Liver (tissue), 9 donors: ENCODE measurements around the gene PIR. TPM values are rescaled to one million over a fixed set of nuclear protein-coding genes. Genes with fewer than 3 reads are reported as not detected.

ENCODE experiments used
- DNase-seq: peaks from one replicate; pipeline ENCODE4 v3.0.0-alpha.2; 2017; ENCODE audit warnings: low spot score
- H3K27ac ChIP-seq, 2 donors: one replicate each; pipeline ENCODE4 v1.7.0; 2013; ENCODE audit warnings: inconsistent platforms in 2 of 2, low read length in 2 of 2, control low read depth in 1 of 2, low read depth in 1 of 2, mild to moderate bottlenecking in 1 of 2
- H3K27me3 ChIP-seq, 4 donors: one replicate each; pipeline versions ENCODE4 v1.6.1 to v1.7.0; 2013; ENCODE audit warnings: low read length in 3 of 4, inconsistent platforms in 1 of 4, mild to moderate bottlenecking in 1 of 4, moderate library complexity in 1 of 4; ENCODE audit not compliant: control insufficient read depth in 4 of 4, insufficient read depth in 4 of 4
- H3K36me3 ChIP-seq, 4 donors: one replicate each; pipeline versions ENCODE4 v1.6.1 to v1.7.0; 2013; ENCODE audit warnings: low read length in 3 of 4, mild to moderate bottlenecking in 3 of 4, low read depth in 1 of 4, moderate library complexity in 1 of 4; ENCODE audit not compliant: control insufficient read depth in 4 of 4, insufficient read depth in 3 of 4
- H3K4me1 ChIP-seq, 4 donors: one replicate each; pipeline versions ENCODE4 v1.6.1 to v1.7.0; 2013; ENCODE audit warnings: low read length in 3 of 4, mild to moderate bottlenecking in 3 of 4, moderate library complexity in 1 of 4; ENCODE audit not compliant: control insufficient read depth in 4 of 4, insufficient read depth in 4 of 4
- H3K4me3 ChIP-seq, 3 donors: one replicate each; pipeline versions ENCODE4 v1.6.1 to v1.7.0; 2013; ENCODE audit warnings: low read length in 3 of 3, control low read depth in 1 of 3, low read depth in 1 of 3, mild to moderate bottlenecking in 1 of 3
- H3K9ac ChIP-seq, 2 donors: one replicate each; pipeline ENCODE4 v1.7.0; 2013; ENCODE audit warnings: low read length in 2 of 2, mild to moderate bottlenecking in 2 of 2, moderate library complexity in 2 of 2, control low read depth in 1 of 2, low read depth in 1 of 2
- H3K9me3 ChIP-seq, 4 donors: one replicate each; pipeline versions ENCODE4 v1.6.1 to v1.7.0; 2013; ENCODE audit warnings: low read length in 3 of 4; ENCODE audit not compliant: control insufficient read depth in 4 of 4
- ATF3 ChIP-seq: IDR thresholded peaks from 2 replicates; pipeline ENCODE4 v1.6.1; 2016; ENCODE audit warnings: antibody characterized with exemption
- CTCF ChIP-seq: fragments of 150-350 bp; IDR thresholded peaks from 2 replicates; pipeline ENCODE4 v1.5.1; 2017; ENCODE audit warnings: improper control_type of control experiment, low read depth, low read length; ENCODE audit not compliant: missing input control
- EGR1 ChIP-seq, 2 donors: IDR thresholded peaks; 2 replicates each; pipeline ENCODE4 v1.6.1; 2016 to 2018; ENCODE audit warnings: antibody characterized with exemption in 2 of 2, low read depth in 2 of 2
- FOXA1 ChIP-seq: IDR thresholded peaks from 2 replicates; pipeline ENCODE4 v1.6.1; 2016; ENCODE audit warnings: antibody characterized with exemption
- FOXA2 ChIP-seq: IDR thresholded peaks from 2 replicates; pipeline ENCODE4 v1.6.1; 2016; ENCODE audit warnings: antibody characterized with exemption
- GABPA ChIP-seq, 2 donors: IDR thresholded peaks in 1 of 2; conservative IDR thresholded peaks in 1 of 2; 2 replicates each; pipeline ENCODE4 v1.6.1; 2016; ENCODE audit warnings: antibody characterized with exemption in 2 of 2, mild to moderate bottlenecking in 1 of 2, moderate library complexity in 1 of 2
- HNF4G ChIP-seq: IDR thresholded peaks from 2 replicates; pipeline ENCODE4 v1.6.1; 2016; ENCODE audit warnings: antibody characterized with exemption
- JUND ChIP-seq, 2 donors: IDR thresholded peaks; 2 replicates each; pipeline ENCODE4 v1.6.1; 2016; ENCODE audit warnings: antibody characterized with exemption in 2 of 2
- NR2F2 ChIP-seq: IDR thresholded peaks from 2 replicates; pipeline ENCODE4 v1.6.1; 2016; ENCODE audit warnings: antibody characterized with exemption
- RXRA ChIP-seq, 2 donors: IDR thresholded peaks; 2 replicates each; pipeline ENCODE4 v1.6.1; 2017 to 2018; ENCODE audit warnings: antibody characterized with exemption in 2 of 2, mild to moderate bottlenecking in 1 of 2
- SP1 ChIP-seq: IDR thresholded peaks from 2 replicates; pipeline ENCODE4 v1.6.1; 2018; ENCODE audit warnings: antibody characterized with exemption, mild to moderate bottlenecking
- TAF1 ChIP-seq: conservative IDR thresholded peaks from 2 replicates; pipeline ENCODE4 v1.6.1; 2016; ENCODE audit warnings: antibody characterized with exemption, mild to moderate bottlenecking
- YY1 ChIP-seq: IDR thresholded peaks from 2 replicates; pipeline ENCODE4 v1.6.1; 2016; ENCODE audit warnings: antibody characterized with exemption, mild to moderate bottlenecking
- ZBTB33 ChIP-seq: IDR thresholded peaks from 2 replicates; pipeline ENCODE4 v1.6.1; 2016; ENCODE audit warnings: antibody characterized with exemption
- WGBS: extraction: QIAGEN DNeasy Blood & Tissue Kit; methylation state at CpG from one replicate; pipeline ENCODE4 v1.1.7; 2013; 5-methylcytosine and 5-hydroxymethylcytosine counted together
- polyA plus RNA-seq, 2 donors: library from polyadenylated mRNA; stranded (reverse) in 1 of 2; unstranded in 1 of 2; fragments of 200-250 nt in 1 of 2; fragments of >200 nt in 1 of 2; fragmentation: Nextera tagmentation in 1 of 2; extraction: Ambion mirVana in 1 of 2; gene quantifications; one replicate each; pipeline versions ENCODE4 v1.2.1 to v1.2.3, GENCODE V29; 2013 to 2015
- total RNA-seq, 2 donors: library from RNA; depleted of rRNA; stranded (reverse); fragments of >200 nt; gene quantifications; one replicate each; pipeline ENCODE4 v1.2.3, GENCODE V29; 2014
- TF ChIP-seq, protein P1 (sequence below): IDR thresholded peaks from 2 replicates; pipeline ENCODE4 v1.6.1; 2016; ENCODE audit warnings: antibody characterized with exemption, mild to moderate bottlenecking
- TF ChIP-seq, protein P2 (sequence below): IDR thresholded peaks from 2 replicates; pipeline ENCODE4 v1.6.1; 2016; ENCODE audit warnings: antibody characterized with exemption
- donor health status: healthy.
- donor health status: healthy.
- donor health status: healthy.
- donor health status: healthy.
- donor health status: healthy.

PIR gene
- total and polyA plus RNA-seq, 4 donors, result 9.0 to 24.7 (median 17.0) TPM

- no peaks in the 10 kb centered on the region for H3K36me3 ChIP-seq
- H3K4me3 ChIP-seq, result no peak overlapping the region
- peaks cover 0 to 5% (median 2%) of the 10 kb centered on the region in 4 donors for H3K4me1 ChIP-seq
- H3K9me3 ChIP-seq, result no peaks in the 10 kb centered on the region
- 84% methylated on average over 4 of the region's 4 CpGs for WGBS
- no peaks in the 10 kb centered on the region for H3K27me3 ChIP-seq
- DNase-seq, result no peak
- H3K9ac ChIP-seq, result no peak overlapping the region
- no peak for TF ChIP-seq ATF3
- no peak for TF ChIP-seq YY1
- TF ChIP-seq GABPA (IDR thresholded peaks at IDR 0.05 in 1 of 2, conservative IDR thresholded peaks at IDR 0.05 in 1 of 2), result no peak
- TF ChIP-seq NR2F2, result no peak
- TF ChIP-seq SP1, result no peak
- no peak for TF ChIP-seq HNF4G
- TF ChIP-seq EGR1 (IDR thresholded peaks at IDR 0.05; ENCODE audit: low read depth in 2 of 2), result no peak
- no peak for TF ChIP-seq CTCF
- TF ChIP-seq FOXA1, result no peak
- TF ChIP-seq, protein P1, sequence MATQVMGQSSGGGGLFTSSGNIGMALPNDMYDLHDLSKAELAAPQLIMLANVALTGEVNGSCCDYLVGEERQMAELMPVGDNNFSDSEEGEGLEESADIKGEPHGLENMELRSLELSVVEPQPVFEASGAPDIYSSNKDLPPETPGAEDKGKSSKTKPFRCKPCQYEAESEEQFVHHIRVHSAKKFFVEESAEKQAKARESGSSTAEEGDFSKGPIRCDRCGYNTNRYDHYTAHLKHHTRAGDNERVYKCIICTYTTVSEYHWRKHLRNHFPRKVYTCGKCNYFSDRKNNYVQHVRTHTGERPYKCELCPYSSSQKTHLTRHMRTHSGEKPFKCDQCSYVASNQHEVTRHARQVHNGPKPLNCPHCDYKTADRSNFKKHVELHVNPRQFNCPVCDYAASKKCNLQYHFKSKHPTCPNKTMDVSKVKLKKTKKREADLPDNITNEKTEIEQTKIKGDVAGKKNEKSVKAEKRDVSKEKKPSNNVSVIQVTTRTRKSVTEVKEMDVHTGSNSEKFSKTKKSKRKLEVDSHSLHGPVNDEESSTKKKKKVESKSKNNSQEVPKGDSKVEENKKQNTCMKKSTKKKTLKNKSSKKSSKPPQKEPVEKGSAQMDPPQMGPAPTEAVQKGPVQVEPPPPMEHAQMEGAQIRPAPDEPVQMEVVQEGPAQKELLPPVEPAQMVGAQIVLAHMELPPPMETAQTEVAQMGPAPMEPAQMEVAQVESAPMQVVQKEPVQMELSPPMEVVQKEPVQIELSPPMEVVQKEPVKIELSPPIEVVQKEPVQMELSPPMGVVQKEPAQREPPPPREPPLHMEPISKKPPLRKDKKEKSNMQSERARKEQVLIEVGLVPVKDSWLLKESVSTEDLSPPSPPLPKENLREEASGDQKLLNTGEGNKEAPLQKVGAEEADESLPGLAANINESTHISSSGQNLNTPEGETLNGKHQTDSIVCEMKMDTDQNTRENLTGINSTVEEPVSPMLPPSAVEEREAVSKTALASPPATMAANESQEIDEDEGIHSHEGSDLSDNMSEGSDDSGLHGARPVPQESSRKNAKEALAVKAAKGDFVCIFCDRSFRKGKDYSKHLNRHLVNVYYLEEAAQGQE, result no peak
- TF ChIP-seq TAF1, result no peak
- no peak for TF ChIP-seq RXRA (IDR thresholded peaks at IDR 0.05)
- TF ChIP-seq ZBTB33, result no peak
- no peak for TF ChIP-seq JUND (IDR thresholded peaks at IDR 0.05)
- TF ChIP-seq, protein P2, sequence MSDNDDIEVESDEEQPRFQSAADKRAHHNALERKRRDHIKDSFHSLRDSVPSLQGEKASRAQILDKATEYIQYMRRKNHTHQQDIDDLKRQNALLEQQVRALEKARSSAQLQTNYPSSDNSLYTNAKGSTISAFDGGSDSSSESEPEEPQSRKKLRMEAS, result no peak
- TF ChIP-seq FOXA2, result no peak
- no peak overlapping the region for H3K27ac ChIP-seq
These were observed 2.7 kb upstream of the PIR start for GRCh38 chrX:15495801-15496200.

DNA sequence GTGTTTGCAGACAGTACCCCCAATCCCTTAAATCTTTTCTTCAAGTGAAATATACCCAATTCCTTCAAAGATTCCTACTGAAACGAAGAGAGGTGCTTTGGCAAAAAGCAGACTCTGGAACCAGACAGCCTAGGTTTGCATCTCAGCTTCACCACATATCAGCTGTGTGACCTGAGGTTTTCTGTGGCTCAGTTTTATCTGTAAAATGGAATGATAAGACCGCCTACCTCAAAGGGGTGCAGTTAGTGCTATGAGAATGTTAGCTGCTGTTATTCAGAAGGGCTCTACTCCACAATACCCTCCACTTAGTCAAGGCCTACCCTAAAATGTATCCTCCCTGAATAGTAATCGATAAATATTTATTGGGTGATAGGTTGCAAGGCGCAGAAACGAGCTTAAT lies 664 bp downstream of the PIR start:
- Histone ChIP-seq H3K4me3 (peak overlapping the region; percentile 72 to 81 (median 77)), H3K4me1 (peaks cover 0 to 5% (median 2%) of the 10 kb centered on the region in 4 donors), H3K27ac (peak overlapping the region in 1 of 2 donors; percentile 65), H3K9ac (peak overlapping the region in 1 of 2 donors; percentile 91), H3K9me3 (no peaks in the 10 kb centered on the region), H3K27me3 (no peaks in the 10 kb centered on the region), H3K36me3 (peaks cover 0 to 3% (median under 1%) of the 10 kb centered on the region in 4 donors)
- TF ChIP-seq EGR1 (IDR thresholded peaks at IDR 0.05; ENCODE audit: low read depth in 2 of 2), result no peak
- no peak for TF ChIP-seq FOXA1
- no peak for TF ChIP-seq HNF4G
- WGBS, result 67% methylated on average over 5 of the region's 5 CpGs
- no peak for DNase-seq
